ENCODE results near the gene ALPK1. TPM values are rescaled to one million over a fixed set of nuclear protein-coding genes. Genes with fewer than 3 reads are reported as not detected.
"Not testable (repeated sequence)": the region's sequence is repeated elsewhere in the genome, so short reads cannot be mapped to it uniquely, and the experiment has no call there.

ALPK1 gene
- total and polyA plus RNA-seq, 4 experiments from 2014 or later, result 3.9 to 18.6 (median 10.2) TPM

- intact Hi-C loops (cut with micrococcal nuclease), result no loop called here
- no peaks in the 10 kb centered on the region for H3K36me3 ChIP-seq (ENCODE audit: insufficient read depth, low read length)
- Mint-ChIP-seq H3K36me3 (no peaks in the 10 kb centered on the region), H3K4me1 (no peaks in the 10 kb centered on the region), H3K4me3 (no peak overlapping the region), H3K27ac (no peak overlapping the region), H3K9me3 (peaks cover 0 to 10% (median 2%) of the 10 kb centered on the region in 8 donors), H3K27me3 (peaks cover 5 to 7% of the 10 kb centered on the region in 2 donors)
- no peak overlapping the region for H3K4me3 ChIP-seq (ENCODE audit: low read length in 2 of 2)
- DNase-seq, result no peak
- no peaks in the 10 kb centered on the region for H3K9me3 ChIP-seq (ENCODE audit: control insufficient read depth in 1 of 2, low read length in 2 of 2)
- H3K4me1 ChIP-seq (ENCODE audit: insufficient read depth, low read length), result no peaks in the 10 kb centered on the region
- CTCF ChIA-PET (ENCODE audit: partially characterized antibody), result no interaction called here
- H3K27me3 ChIP-seq (ENCODE audit: insufficient read depth, low read length), result no peaks in the 10 kb centered on the region
- POLR2A ChIA-PET (ENCODE audit: partially characterized antibody), result no interaction called here
- no peak overlapping the region for H3K27ac ChIP-seq (ENCODE audit: low read depth, low read length)
These were observed 176.8 kb downstream of the ALPK1 start for GRCh38 chr4:112473985-112474384.

GRCh38 chr4:112485930-112486329, 188.8 kb downstream of the ALPK1 start:
- Mint-ChIP-seq H3K9me3 (peaks cover 4 to 35% (median 24%) of the 10 kb centered on the region in 8 donors), H3K27me3 (peaks cover 15 to 17% of the 10 kb centered on the region in 2 donors), H3K36me3 (peaks cover 4 to 6% of the 10 kb centered on the region in 2 donors), H3K4me3 (no peak overlapping the region), H3K27ac (no peak overlapping the region), H3K4me1 (no peaks in the 10 kb centered on the region)
- peaks cover 7% of the 10 kb centered on the region for H3K27me3 ChIP-seq (ENCODE audit: insufficient read depth, low read length)
- no peaks in the 10 kb centered on the region for H3K4me1 ChIP-seq (ENCODE audit: insufficient read depth, low read length)
- ChIA-PET CTCF (ENCODE audit: partially characterized antibody) (no interaction called here), POLR2A (ENCODE audit: partially characterized antibody) (no interaction called here)
- no peaks in the 10 kb centered on the region for H3K36me3 ChIP-seq (ENCODE audit: insufficient read depth, low read length)
- H3K4me3 ChIP-seq (ENCODE audit: low read length in 2 of 2), result no peak overlapping the region
- intact Hi-C loops (cut with micrococcal nuclease), result no loop called here
- DNase-seq, result no peak
- H3K27ac ChIP-seq (ENCODE audit: low read depth, low read length), result no peak overlapping the region
- no peaks in the 10 kb centered on the region for H3K9me3 ChIP-seq (ENCODE audit: control insufficient read depth in 1 of 2, low read length in 2 of 2)

GRCh38 chr4:112490808-112491207, 193.6 kb downstream of the ALPK1 start:
- intact Hi-C loops (cut with micrococcal nuclease); H3K4me3 Mint-ChIP-seq; DNase-seq: not testable (repeated sequence)

More at GRCh38 chr4:112490808-112491207, 193.6 kb downstream of the ALPK1 start:
- peaks cover 17 to 24% of the 10 kb centered on the region in 2 donors for H3K27me3 Mint-ChIP-seq
- H3K27ac Mint-ChIP-seq, result peak overlapping the region in 1 of 7 donors; percentile 54
- H3K4me1 Mint-ChIP-seq; H3K27ac ChIP-seq (ENCODE audit: low read depth, low read length); H3K4me1 ChIP-seq (ENCODE audit: insufficient read depth, low read length); CTCF ChIA-PET (ENCODE audit: partially characterized antibody); H3K4me3 ChIP-seq (ENCODE audit: low read length in 2 of 2); H3K27me3 ChIP-seq (ENCODE audit: insufficient read depth, low read length); H3K36me3 ChIP-seq (ENCODE audit: insufficient read depth, low read length); H3K9me3 ChIP-seq (ENCODE audit: control insufficient read depth in 1 of 2, low read length in 2 of 2); POLR2A ChIA-PET (ENCODE audit: partially characterized antibody); H3K36me3 Mint-ChIP-seq: not testable (repeated sequence)
- H3K9me3 Mint-ChIP-seq, result peaks cover 10 to 29% (median 22%) of the 10 kb centered on the region in 8 donors

Other genes starting within 250 kb of the ALPK1 start
- gene FAM241A, start 151.9 kb upstream of the ALPK1 start, total RNA-seq, result 1 to 10 TPM; 2.7 TPM
- 1 to 10 TPM; 4.0 to 4.7 TPM for gene FAM241A, start 151.9 kb upstream of the ALPK1 start, polyA plus RNA-seq
- 10 to 100 TPM; 20.3 to 22.8 TPM for gene AP1AR, start 65.6 kb upstream of the ALPK1 start, total RNA-seq
- 10 to 100 TPM; 22.9 to 25.3 TPM for gene AP1AR, start 65.6 kb upstream of the ALPK1 start, polyA plus RNA-seq
- gene TIFA, start 11.5 kb upstream of the ALPK1 start, total RNA-seq, result 10 to 100 TPM; 30.1 to 30.7 TPM
- gene TIFA, start 11.5 kb upstream of the ALPK1 start, polyA plus RNA-seq, result 10 to 100 TPM; 49.7 to 54.2 TPM
- not detected for gene NEUROG2, start 218.8 kb downstream of the ALPK1 start, total RNA-seq
- gene NEUROG2, start 218.8 kb downstream of the ALPK1 start, polyA plus RNA-seq, result not detected